Sigmoid colon (tissue), 3 donors: Measurements from ENCODE around the gene PRAMEF17.
"Not testable (repeated sequence)": the region's sequence is repeated elsewhere in the genome, so short reads cannot be mapped to it uniquely, and the experiment has no call there.

Experiments
- CTCF ChIP-seq, 4 experiments: fragments of 450-650 bp in 3 of 4; fragments of 200-600 bp in 1 of 4; IDR thresholded peaks; one replicate each; pipeline ENCODE4 v1.5.1; 2016 to 2019; ENCODE audit warnings: antibody characterized with exemption in 4 of 4, mild to moderate bottlenecking in 3 of 4, moderate library complexity in 2 of 4
- POLR2A ChIP-seq, 2 donors: fragments of 450-650 bp; IDR thresholded peaks; one replicate each; pipeline ENCODE4 v1.6.1; 2016; ENCODE audit warnings: antibody characterized with exemption in 2 of 2, mild to moderate bottlenecking in 2 of 2, moderate library complexity in 2 of 2

DNA sequence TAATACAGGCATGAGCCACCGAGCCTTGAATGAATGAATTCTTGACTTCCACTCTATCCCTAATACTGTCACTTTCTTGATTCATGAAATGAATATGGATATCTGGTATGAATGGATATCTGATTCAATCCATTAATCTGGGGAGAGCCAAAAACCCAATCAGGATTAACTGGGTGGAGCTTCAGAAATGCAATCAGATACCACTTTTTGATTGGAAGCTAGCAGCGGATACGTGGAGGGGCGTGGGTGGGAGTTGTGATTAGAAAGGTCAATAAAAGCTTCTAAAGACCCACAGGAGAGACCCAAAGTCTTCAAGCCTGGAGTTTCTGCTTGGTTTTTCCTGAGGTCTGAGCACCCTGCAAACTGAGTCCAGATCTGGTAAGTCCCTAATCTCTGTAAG lies 20.7 kb downstream of the PRAMEF17 start, which contains the start of gene PRAMEF20:
- not testable (repeated sequence) for TF ChIP-seq POLR2A, CTCF (IDR thresholded peaks at IDR 0.05)
